HEK293T (cell line): Measurements from ENCODE around the gene C12orf76.
"Not testable (repeated sequence)": the region's sequence is repeated elsewhere in the genome, so short reads cannot be mapped to it uniquely, and the experiment has no call there.

Source experiments
- CTCF ChIA-PET: fragments of 350-600 bp; formaldehyde crosslinking; extraction: SDS; loops from one replicate; lab custom pipeline; 2021; ENCODE audit warnings: antibody characterized with exemption, inconsistent platforms; lab: Yijun Ruan, JAX
- POLR2A ChIA-PET: fragments of 350-600 bp; formaldehyde crosslinking; extraction: SDS; loops from one replicate; lab custom pipeline; 2020; ENCODE audit warnings: antibody characterized with exemption, inconsistent platforms; lab: Yijun Ruan, JAX
- DNase-seq: peaks from one replicate; pipeline ENCODE4 v3.0.0; 2012; ENCODE audit warnings: mixed read lengths; ENCODE audit errors: extremely low spot score
- ARNT ChIP-seq: fragments of 450-650 bp; IDR thresholded peaks from 2 replicates; pipeline ENCODE4 v1.6.1; 2017; ENCODE audit warnings: mild to moderate bottlenecking
- BHLHE40 ChIP-seq: fragments of 450-650 bp; IDR thresholded peaks from 2 replicates; pipeline ENCODE4 v1.6.1; 2016; ENCODE audit warnings: mild to moderate bottlenecking, moderate library complexity, borderline replicate concordance
- CTBP1 ChIP-seq: fragments of 450-650 bp; IDR thresholded peaks from 2 replicates; pipeline ENCODE4 v1.6.1; 2016; ENCODE audit warnings: borderline replicate concordance
- ELF4 ChIP-seq: fragments of 450-650 bp; IDR thresholded peaks from 2 replicates; pipeline ENCODE4 v1.6.1; 2017; ENCODE audit warnings: antibody characterized with exemption
- FOXA1 ChIP-seq: fragments of 450-650 bp; IDR thresholded peaks from 2 replicates; pipeline ENCODE4 v1.6.1; 2016; ENCODE audit warnings: mild to moderate bottlenecking
- FOXK2 ChIP-seq: fragments of 450-650 bp; IDR thresholded peaks from 2 replicates; pipeline ENCODE4 v1.6.1; 2016; ENCODE audit warnings: mild to moderate bottlenecking
- FOXM1 ChIP-seq: fragments of 450-650 bp; IDR thresholded peaks from 2 replicates; pipeline ENCODE4 v1.6.1; 2017; ENCODE audit warnings: mild to moderate bottlenecking, borderline replicate concordance
- HDGF ChIP-seq: fragments of 450-650 bp; IDR thresholded peaks from 2 replicates; pipeline ENCODE4 v1.6.1; 2017; ENCODE audit warnings: antibody characterized with exemption, borderline replicate concordance
- L3MBTL2 ChIP-seq: fragments of 450-650 bp; conservative IDR thresholded peaks from 2 replicates; pipeline ENCODE4 v1.6.1; 2016; ENCODE audit warnings: mild to moderate bottlenecking
- LEF1 ChIP-seq: fragments of 450-650 bp; IDR thresholded peaks from 2 replicates; pipeline ENCODE4 v1.6.1; 2017; ENCODE audit warnings: mild to moderate bottlenecking, borderline replicate concordance
- NFRKB ChIP-seq: fragments of 450-650 bp; IDR thresholded peaks from 2 replicates; pipeline ENCODE4 v1.6.1; 2016; ENCODE audit warnings: mild to moderate bottlenecking, moderate library complexity
- PKNOX1 ChIP-seq: fragments of 450-650 bp; IDR thresholded peaks from 2 replicates; pipeline ENCODE4 v1.6.1; 2016
- SP1 ChIP-seq: fragments of 450-650 bp; IDR thresholded peaks from 2 replicates; pipeline ENCODE4 v1.6.1; 2017
- SUZ12 ChIP-seq: fragments of 450-650 bp; IDR thresholded peaks from 2 replicates; pipeline ENCODE4 v1.6.1; 2016; ENCODE audit warnings: mild to moderate bottlenecking
- TARDBP ChIP-seq: fragments of 450-650 bp; IDR thresholded peaks from 2 replicates; pipeline ENCODE4 v1.6.1; 2016
- ZNF384 ChIP-seq: fragments of 450-650 bp; IDR thresholded peaks from 2 replicates; pipeline ENCODE4 v1.6.1; 2016

C12orf76 gene

GRCh38 chr12:110015132-110015531, 33.2 kb downstream of the C12orf76 start:
- CTCF ChIA-PET: no interaction called here
- TF ChIP-seq PKNOX1 (no peak), L3MBTL2 (no peak), ARNT (no peak), SUZ12 (no peak), BHLHE40 (no peak), HDGF (no peak)
- POLR2A ChIA-PET: no interaction called here
- DNase-seq: no peak

- TF ChIP-seq ARNT: no peak
- TF ChIP-seq ZNF384: no peak
- TF ChIP-seq PKNOX1: no peak
- TF ChIP-seq ELF4: no peak
- no peak for TF ChIP-seq FOXA1
- no peak for TF ChIP-seq BHLHE40
- no peak for TF ChIP-seq CTBP1
- no peak for TF ChIP-seq NFRKB
- TF ChIP-seq SP1: no peak
- TF ChIP-seq FOXM1: no peak
Measured at GRCh38 chr12:110012659-110013058, 35.7 kb downstream of the C12orf76 start.

GRCh38 chr12:110012137-110012536, 36.2 kb downstream of the C12orf76 start:
- ChIA-PET POLR2A (no interaction called here), CTCF (no interaction called here)
- DNase-seq: no peak
- TF ChIP-seq FOXA1 (no peak), L3MBTL2 (no peak), ARNT (no peak)

More at GRCh38 chr12:110012659-110013058, 35.7 kb downstream of the C12orf76 start:
- CTCF ChIA-PET: no interaction called here
- POLR2A ChIA-PET: interaction anchor here (1.5 kb wide), 1 partner anchor 14 kb away, joined by 3 read pairs; no protein-coding TSS in a partner anchor
- DNase-seq: no peak

GRCh38 chr12:110010853-110011723, 37.2 kb downstream of the C12orf76 start:
- ChIA-PET CTCF (no interaction called here), POLR2A (interaction anchor here (1.3 kb wide), 1 partner anchor 12 kb away, joined by 3 read pairs; the partner anchor contains the start of gene ANKRD13A)
- TF ChIP-seq ARNT: no peak
- no peak for TF ChIP-seq FOXM1
- TF ChIP-seq L3MBTL2: no peak
- TF ChIP-seq BHLHE40: no peak
- TF ChIP-seq TARDBP: no peak
- no peak for TF ChIP-seq SUZ12
- no peak for TF ChIP-seq ELF4
- no peak for TF ChIP-seq HDGF
- TF ChIP-seq SP1: no peak
- no peak for TF ChIP-seq FOXK2
- TF ChIP-seq LEF1: no peak
- TF ChIP-seq ZNF384: no peak
- no peak for TF ChIP-seq CTBP1
- TF ChIP-seq FOXA1: no peak
- DNase-seq: no peak

GRCh38 chr12:110008681-110009398, 39.5 kb downstream of the C12orf76 start:
- POLR2A ChIA-PET, DNase-seq, CTCF ChIA-PET: not testable (repeated sequence)

GRCh38 chr12:110007881-110008280, 40.4 kb downstream of the C12orf76 start:
- CTCF ChIA-PET: no interaction called here

GRCh38 chr12:110006115-110006514, 42.2 kb downstream of the C12orf76 start:
- ChIA-PET POLR2A (no interaction called here), CTCF (no interaction called here)
- no peak for DNase-seq
- TF ChIP-seq ZNF384 (no peak), HDGF (no peak), SUZ12 (no peak), FOXM1 (no peak), ARNT (no peak), PKNOX1 (no peak), ELF4 (no peak), TARDBP (no peak), NFRKB (no peak), CTBP1 (no peak), BHLHE40 (no peak), L3MBTL2 (no peak), FOXA1 (no peak), FOXK2 (no peak)

More at GRCh38 chr12:110007881-110008280, 40.4 kb downstream of the C12orf76 start:
- POLR2A ChIA-PET: no interaction called here
- TF ChIP-seq TARDBP: no peak
- DNase-seq: no peak
